ENCODE data around the gene CERS4.

GRCh38 chr19:8168537-8168936 lies 40.6 kb upstream of the CERS4 start:
- TF ChIP-seq EZH2 (IDR thresholded peaks at IDR 0.05; ENCODE audit: borderline replicate concordance, low read depth, low read length, poor library complexity, severe bottlenecking) (no peak), CTCF (conservative IDR thresholded peaks at IDR 0.05; ENCODE audit: low read depth, low read length) (no peak)

Measured in A673 (cell line).